Endothelial cell of umbilical vein (primary cell): ENCODE data around the gene SPACA7. TPM values are rescaled to one million over a fixed set of nuclear protein-coding genes. Genes with fewer than 3 reads are reported as not detected.

Experiments
- BruUV-seq: library from RNA; stranded (reverse); fragments of 400-500 nt; replicated peaks from 2 replicates; lab custom pipeline; 2021; lab: Mats Ljungman, UMichigan
- CTCF ChIA-PET: fragments of 300-600, 350-600 bp; sonication (Branson Sonifier 250); formaldehyde crosslinking; loops from one replicate; lab custom pipeline; 2021; ENCODE audit warnings: antibody characterized with exemption, inconsistent platforms; lab: Charles Lee
- POLR2A ChIA-PET: fragments of 300-600, 350-600 bp; sonication (Branson Sonifier 250); formaldehyde crosslinking; loops from one replicate; lab custom pipeline; 2021; ENCODE audit warnings: antibody characterized with exemption, inconsistent platforms; lab: Charles Lee
- DNase-seq: peaks from one replicate; pipeline ENCODE4 v3.0.0-alpha.2; 2011; ENCODE audit warnings: low read depth, low spot score
- FAIRE-seq: peaks from 2 replicates; lab custom pipeline; 2011; peaks lifted over from hg19 to GRCh38; lab: Jason Lieb, UNC
- H2AFZ ChIP-seq: 2 replicates; pipeline ENCODE4 v1.6.0; 2012; ENCODE audit warnings: low read depth, low read length, control low read depth, inconsistent platforms
- H3K27ac ChIP-seq: 2 replicates; pipeline ENCODE4 v1.5.1; 2011; ENCODE audit warnings: low read depth, mild to moderate bottlenecking, control low read depth, low read length, moderate library complexity; ENCODE audit not compliant: insufficient read depth
- H3K27me3 ChIP-seq, 2 experiments: 2 replicates each; pipeline versions ENCODE4 v1.6.0 to v1.6.1; 2011; ENCODE audit warnings: low read length in 2 of 2, mixed read lengths in 1 of 2; ENCODE audit not compliant: control insufficient read depth in 2 of 2, insufficient read depth in 2 of 2
- H3K36me3 ChIP-seq, 2 experiments: 2 replicates in 1 of 2; 3 replicates in 1 of 2; pipeline ENCODE4 v1.5.1; 2011; ENCODE audit warnings: low read length in 2 of 2, mild to moderate bottlenecking in 1 of 2, moderate library complexity in 1 of 2; ENCODE audit not compliant: control insufficient read depth in 2 of 2, insufficient read depth in 2 of 2; ENCODE audit errors: extremely low read depth in 1 of 2
- H3K4me1 ChIP-seq: 3 replicates; pipeline ENCODE4 v1.5.1; 2011; ENCODE audit warnings: mild to moderate bottlenecking, low read length; ENCODE audit not compliant: control insufficient read depth, insufficient read depth; ENCODE audit errors: extremely low read depth
- H3K4me2 ChIP-seq: 2 replicates; pipeline ENCODE4 v1.6.1; 2011; ENCODE audit warnings: low read length, control low read depth, mixed read lengths; ENCODE audit not compliant: insufficient read depth
- H3K4me3 ChIP-seq, 3 experiments: fragments of 200-600 bp in 1 of 3; sonication (generic), shearing (Covaris generic) in 1 of 3; replicated peaks in 1 of 3; 2 replicates each; pipeline ENCODE4 v1.5.1; 2011 to 2016; ENCODE audit warnings: control low read depth in 3 of 3, low read length in 3 of 3, mild to moderate bottlenecking in 2 of 3, inconsistent platforms in 1 of 3, low read depth in 1 of 3, moderate library complexity in 1 of 3; ENCODE audit not compliant: insufficient read depth in 1 of 3
- H3K79me2 ChIP-seq: 2 replicates; pipeline ENCODE4 v1.6.0; 2012; ENCODE audit warnings: low read length, inconsistent platforms; ENCODE audit not compliant: control insufficient read depth, insufficient read depth
- H3K9ac ChIP-seq: replicated peaks from 2 replicates; pipeline ENCODE3; 2011; ENCODE audit warnings: low read length, control low read depth; ENCODE audit not compliant: insufficient read depth; ENCODE audit errors: extremely low read depth
- H3K9me1 ChIP-seq: replicated peaks from 3 replicates; pipeline ENCODE4 v1.6.0; 2011; ENCODE audit warnings: mild to moderate bottlenecking, low read length; ENCODE audit not compliant: control insufficient read depth, insufficient read depth; ENCODE audit errors: extremely low read depth
- H3K9me3 ChIP-seq: replicated peaks from 2 replicates; pipeline ENCODE4 v1.5.1; 2012; ENCODE audit warnings: low read length, inconsistent platforms; ENCODE audit not compliant: control insufficient read depth, insufficient read depth
- H4K20me1 ChIP-seq: replicated peaks from 2 replicates; pipeline ENCODE3; 2011; ENCODE audit warnings: mild to moderate bottlenecking, low read length; ENCODE audit not compliant: control insufficient read depth, insufficient read depth; ENCODE audit errors: extremely low read depth
- EZH2 ChIP-seq: IDR thresholded peaks from 2 replicates; pipeline ENCODE4 v1.6.1; 2012; ENCODE audit warnings: borderline replicate concordance, low read depth, mild to moderate bottlenecking, moderate library complexity, low read length, inconsistent platforms; ENCODE audit not compliant: severe bottlenecking
- FOS ChIP-seq: IDR thresholded peaks from 2 replicates; pipeline ENCODE4 v1.6.1; 2011; ENCODE audit warnings: mild to moderate bottlenecking, low read length, moderate library complexity, borderline replicate concordance; ENCODE audit not compliant: insufficient read depth
- GATA2 ChIP-seq: IDR thresholded peaks from 2 replicates; pipeline ENCODE4 v1.7.0; 2011; ENCODE audit warnings: low read depth, mild to moderate bottlenecking, moderate library complexity, mixed read lengths, low read length; ENCODE audit not compliant: insufficient read length, insufficient read depth
- JUN ChIP-seq: IDR thresholded peaks from 2 replicates; pipeline ENCODE4 v1.6.1; 2011; ENCODE audit warnings: borderline replicate concordance, low read depth; ENCODE audit not compliant: insufficient read length, insufficient read depth
- MYC ChIP-seq: IDR thresholded peaks from one replicate; pipeline ENCODE4 v1.6.1; 2011; ENCODE audit warnings: mild to moderate bottlenecking, low read depth, low read length
- POLR2A ChIP-seq: IDR thresholded peaks from 2 replicates; pipeline ENCODE4 v1.6.1; 2012; ENCODE audit warnings: low read depth, mild to moderate bottlenecking, control low read depth, low read length
- POLR2AphosphoS5 ChIP-seq: IDR thresholded peaks from 2 replicates; pipeline ENCODE4 v1.6.1; 2012; ENCODE audit warnings: low read depth, mild to moderate bottlenecking, control low read depth, low read length, moderate library complexity; ENCODE audit not compliant: insufficient read depth
- dilution Hi-C: fragments of 300-500 bp; cut with MboI; formaldehyde crosslinking; loops from one replicate; pipeline ENCODE4 v1.15.0; 2019; ENCODE audit warnings: low sequenced_read_pairs; ENCODE audit not compliant: extremely low pct_ligation_motif_present
- intact Hi-C: fragments of 100-400 bp; cut with micrococcal nuclease; formaldehyde crosslinking; loops from one replicate; pipeline ENCODE4 v1.10.0; 2022
- polyA plus RNA-seq, 4 experiments: library from polyadenylated mRNA; depleted of rRNA in 3 of 4; stranded (reverse) in 3 of 4; unstranded in 1 of 4; fragments of >200 nt; gene quantifications; 2 replicates each; pipeline versions ENCODE4 v1.2.1 to v1.2.3, GENCODE V29; 2011 to 2012; ENCODE audit warnings: missing spikeins in 1 of 4
- total RNA-seq: library from RNA; stranded (reverse); gene quantifications from 2 replicates; pipeline ENCODE4 v1.2.3, GENCODE V29; 2021
- TF ChIP-seq, protein P1 (sequence below): IDR thresholded peaks from 2 replicates; pipeline ENCODE4 v1.6.1; 2011; ENCODE audit not compliant: insufficient read depth, insufficient read length

Gene SPACA7
- total and polyA plus RNA-seq, 2 donors (not counting 3 experiments of a cell fraction or from before 2014, with no cell fraction given) = not detected

DNA sequence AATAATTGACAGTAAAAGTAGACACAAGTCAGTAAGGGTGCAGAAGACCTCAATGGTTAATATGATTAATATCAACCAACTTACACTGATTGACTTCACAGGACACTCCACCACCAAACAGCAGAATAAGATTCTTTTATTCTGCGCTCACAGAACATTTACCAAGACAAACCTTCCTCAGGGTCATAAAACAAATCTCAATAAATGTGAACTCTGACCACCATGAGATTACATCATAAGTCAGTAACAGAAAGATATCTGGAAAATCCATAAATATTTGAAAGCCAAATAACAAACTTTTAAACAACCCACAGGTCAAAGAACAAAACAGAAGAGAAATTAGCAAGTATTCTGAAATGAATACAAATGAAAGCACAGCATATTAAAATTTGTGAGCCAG, 99.7 kb downstream of the SPACA7 start:
- no peaks in the 10 kb centered on the region for H3K27me3 ChIP-seq
- ChIA-PET CTCF (no interaction called here), POLR2A (no interaction called here)
- no peak overlapping the region for H2AFZ ChIP-seq
- H3K36me3 ChIP-seq = no peaks in the 10 kb centered on the region
- dilution Hi-C loops (no loop called here), intact Hi-C loops (no loop called here)
- H3K4me1 ChIP-seq = no peaks in the 10 kb centered on the region
- no peak overlapping the region for H3K9ac ChIP-seq
- no peaks in the 10 kb centered on the region for H4K20me1 ChIP-seq
- TF ChIP-seq POLR2AphosphoS5 (no peak), EZH2 (no peak), MYC (no peak), JUN (no peak), GATA2 (no peak), POLR2A (no peak)
- TF ChIP-seq, protein P1, sequence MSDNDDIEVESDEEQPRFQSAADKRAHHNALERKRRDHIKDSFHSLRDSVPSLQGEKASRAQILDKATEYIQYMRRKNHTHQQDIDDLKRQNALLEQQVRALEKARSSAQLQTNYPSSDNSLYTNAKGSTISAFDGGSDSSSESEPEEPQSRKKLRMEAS = no peak
- no TSS peak for BruUV-seq
- no peak overlapping the region for H3K4me3 ChIP-seq
- DNase-seq (no peak), FAIRE-seq (no peak)
- no peak overlapping the region for H3K27ac ChIP-seq
- no peak overlapping the region for H3K4me2 ChIP-seq
- no peaks in the 10 kb centered on the region for H3K79me2 ChIP-seq
- H3K9me3 ChIP-seq = no peaks in the 10 kb centered on the region
- H3K9me1 ChIP-seq = no peaks in the 10 kb centered on the region

DNA sequence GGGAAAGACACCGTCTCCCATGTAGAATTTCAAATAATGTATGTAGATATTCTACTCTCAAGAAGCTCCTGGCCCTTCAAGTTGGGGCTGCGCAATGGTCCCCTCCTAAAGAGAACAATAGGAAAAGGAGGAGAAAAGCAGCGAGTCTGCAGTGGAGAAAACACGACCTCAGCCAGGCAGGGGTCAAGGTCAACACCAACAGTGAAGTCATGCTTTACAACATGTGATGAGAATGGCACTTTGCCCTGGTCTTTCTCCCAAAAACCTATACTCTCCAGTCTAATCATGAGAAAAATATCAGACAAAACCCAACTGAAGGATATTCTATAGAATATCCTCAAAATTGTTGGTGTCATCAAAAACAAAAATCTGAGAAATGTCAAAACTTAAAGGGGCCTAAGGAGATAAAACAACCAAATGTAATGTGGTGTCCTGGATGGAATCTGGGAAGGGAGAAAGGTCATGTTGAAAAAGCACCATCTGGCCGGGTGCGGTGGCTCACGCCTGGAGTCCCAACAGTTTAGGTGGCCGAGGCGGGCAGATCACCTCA, 101.0 kb downstream of the SPACA7 start:
- TF ChIP-seq GATA2 (no peak), MYC (no peak), EZH2 (no peak), FOS (no peak), JUN (no peak)
- TF ChIP-seq, protein P1 = no peak
- Histone ChIP-seq H3K4me3 (no peak overlapping the region), H3K9me1 (no peaks in the 10 kb centered on the region), H3K27ac (no peak overlapping the region), H3K4me1 (no peaks in the 10 kb centered on the region), H3K4me2 (no peak overlapping the region), H2AFZ (no peak overlapping the region), H3K9ac (no peak overlapping the region), H3K79me2 (no peaks in the 10 kb centered on the region), H3K27me3 (no peaks in the 10 kb centered on the region), H3K9me3 (no peaks in the 10 kb centered on the region), H4K20me1 (no peaks in the 10 kb centered on the region), H3K36me3 (no peaks in the 10 kb centered on the region)
- dilution Hi-C loops = no loop called here
- DNase-seq (no peak), FAIRE-seq (no peak)
- CTCF ChIA-PET = no interaction called here
- POLR2A ChIA-PET = no interaction called here
- BruUV-seq = no TSS peak
- intact Hi-C loops = no loop called here
